HG03439 (cell line): ENCODE results near the gene MARK2.
"Not testable (repeated sequence)": the region's sequence is repeated elsewhere in the genome, so short reads cannot be mapped to it uniquely, and the experiment has no call there.

Experiments used
- ATAC-seq: cut with Tn5 transposase; IDR thresholded peaks from one replicate; pipeline ENCODE4 v1.9.1; 2021; ENCODE audit warnings: mild to moderate bottlenecking, moderate library complexity; ENCODE audit not compliant: unreplicated experiment

The MARK2 gene

GRCh38 chr11:63838678-63839507, at the start of gene MARK2:
Gene MARK2, plus strand, starts transcription at chr11:63839110. Its CDS starts 397 bp downstream, at chr11:63839507.
- ATAC-seq, result peak; percentile 73

GRCh38 chr11:63791495-63792167, 47.3 kb upstream of the MARK2 start:
- ATAC-seq, result no peak

- no peak for ATAC-seq
Observed at GRCh38 chr11:63793161-63793560, 45.7 kb upstream of the MARK2 start.

- ATAC-seq, result no peak
Observed at GRCh38 chr11:63795066-63795465, 43.8 kb upstream of the MARK2 start.

GRCh38 chr11:63800921-63801320, 38.0 kb upstream of the MARK2 start:
- no peak for ATAC-seq

- no peak for ATAC-seq
Observed at GRCh38 chr11:63802637-63803414, 36.1 kb upstream of the MARK2 start.

- no peak for ATAC-seq
Observed at GRCh38 chr11:63804259-63804658, 34.7 kb upstream of the MARK2 start.

GRCh38 chr11:63805844-63806415, 33.0 kb upstream of the MARK2 start:
- no peak for ATAC-seq

- not testable (repeated sequence) for ATAC-seq
Observed at GRCh38 chr11:63810383-63810782, 28.5 kb upstream of the MARK2 start.

- no peak for ATAC-seq
Observed at GRCh38 chr11:63811522-63811921, 27.4 kb upstream of the MARK2 start.

GRCh38 chr11:63813035-63813562, 25.8 kb upstream of the MARK2 start, which contains the start of gene SPINDOC:
Gene SPINDOC, plus strand, starts transcription at chr11:63813456. Its CDS starts 231 bp downstream, at chr11:63813687.
- peak; percentile 64 for ATAC-seq

GRCh38 chr11:63813563-63814382, 25.1 kb upstream of the MARK2 start:
- peak; percentile 42 for ATAC-seq

GRCh38 chr11:63814383-63814736, 24.6 kb upstream of the MARK2 start:
- ATAC-seq, result no peak

GRCh38 chr11:63816166-63816565, 22.7 kb upstream of the MARK2 start:
- no peak for ATAC-seq

- no peak for ATAC-seq
Observed at GRCh38 chr11:63816732-63817131, 22.2 kb upstream of the MARK2 start.

- no peak for ATAC-seq
Observed at GRCh38 chr11:63817758-63818498, 21.0 kb upstream of the MARK2 start.

GRCh38 chr11:63818609-63819008, 20.3 kb upstream of the MARK2 start:
- ATAC-seq, result no peak

- ATAC-seq, result no peak
Observed at GRCh38 chr11:63821411-63821810, 17.5 kb upstream of the MARK2 start.

GRCh38 chr11:63826471-63827190, 12.3 kb upstream of the MARK2 start:
- no peak for ATAC-seq
